Neuron (in vitro differentiated cells): ENCODE results near the gene SAMD13.

Source experiments
- H2AFZ ChIP-seq: one replicate; pipeline ENCODE4 v1.6.1; 2013; ENCODE audit warnings: low read depth, mild to moderate bottlenecking, inconsistent platforms, low read length, moderate library complexity
- H3K27me3 ChIP-seq: one replicate; pipeline ENCODE4 v1.6.1; 2013; ENCODE audit warnings: low read length; ENCODE audit not compliant: insufficient read depth
- H3K36me3 ChIP-seq: one replicate; pipeline ENCODE4 v1.6.1; 2013; ENCODE audit warnings: low read length; ENCODE audit not compliant: insufficient read depth
- H3K4me1 ChIP-seq: one replicate; pipeline ENCODE4 v1.6.1; 2013; ENCODE audit warnings: low read length; ENCODE audit not compliant: insufficient read depth
- H3K4me3 ChIP-seq: 2 replicates; pipeline ENCODE4 v1.5.1; 2013; ENCODE audit warnings: mild to moderate bottlenecking, low read length, moderate library complexity
- H3K9me3 ChIP-seq: one replicate; pipeline ENCODE4 v1.6.1; 2013; ENCODE audit warnings: low read length

SAMD13 gene

DNA sequence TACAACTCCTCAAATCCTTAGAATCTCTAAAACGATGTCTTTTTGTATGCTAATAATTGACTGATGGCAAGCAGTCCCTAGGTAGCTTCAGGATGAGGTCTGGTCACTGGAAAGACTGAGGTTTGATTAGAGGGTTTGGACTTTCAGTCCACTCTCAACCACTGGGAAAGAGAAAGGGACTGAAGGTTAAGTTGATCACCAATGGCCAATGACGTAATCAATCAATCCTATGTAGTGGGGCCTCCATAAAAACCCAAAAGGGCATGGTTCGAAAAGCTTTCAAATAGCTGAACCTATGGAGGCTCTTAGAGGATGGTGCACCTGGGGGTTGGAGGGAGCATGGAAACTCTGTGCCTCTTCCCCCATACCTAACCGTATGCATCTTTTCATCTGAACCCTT is 57.2 kb downstream of the SAMD13 start:
- Histone ChIP-seq H3K4me1 (no peaks in the 10 kb centered on the region), H2AFZ (no peak overlapping the region), H3K27me3 (no peaks in the 10 kb centered on the region), H3K4me3 (no peak overlapping the region), H3K36me3 (no peaks in the 10 kb centered on the region), H3K9me3 (no peaks in the 10 kb centered on the region)

DNA sequence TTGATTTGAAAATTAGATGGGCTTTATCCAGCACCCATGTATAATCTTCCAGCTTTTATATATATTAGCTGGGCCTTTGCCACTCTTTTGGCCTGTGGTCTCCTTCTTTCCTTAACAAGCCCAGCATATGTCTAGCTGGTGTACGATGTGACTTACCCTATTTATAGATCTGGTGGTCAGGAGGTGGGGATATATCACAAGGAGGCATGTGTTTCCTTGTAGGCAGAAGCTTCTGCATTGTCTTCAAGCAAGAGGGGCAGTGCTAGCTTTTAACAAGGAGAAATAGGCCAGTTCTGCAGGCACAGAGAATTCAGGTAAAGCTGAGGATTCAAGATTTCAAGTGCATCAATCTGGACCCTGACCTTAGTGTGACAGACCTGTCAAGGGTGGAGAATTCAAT is 58.8 kb downstream of the SAMD13 start:
- Histone ChIP-seq H3K27me3 (no peaks in the 10 kb centered on the region), H3K4me3 (no peak overlapping the region), H3K4me1 (no peaks in the 10 kb centered on the region), H3K36me3 (no peaks in the 10 kb centered on the region), H3K9me3 (no peaks in the 10 kb centered on the region), H2AFZ (no peak overlapping the region)

DNA sequence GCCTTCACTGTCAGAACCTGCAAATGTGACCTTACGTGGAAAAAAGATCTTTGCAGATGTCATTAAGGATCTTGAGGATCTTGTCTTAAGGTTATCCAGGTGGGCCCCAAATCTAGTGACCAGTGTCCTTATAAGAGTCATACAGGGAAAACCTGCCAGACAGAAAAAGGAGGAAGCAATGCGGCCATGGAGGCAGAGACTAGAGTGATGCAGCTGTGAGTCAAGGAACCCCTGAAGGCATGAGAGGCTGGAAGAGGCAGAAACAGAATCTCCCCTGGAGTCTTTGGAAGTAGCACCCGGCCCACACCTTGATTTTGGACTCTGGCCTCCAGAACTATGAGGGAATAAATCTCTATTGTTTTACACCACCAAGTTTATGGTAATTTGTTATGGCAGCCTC is 60.3 kb downstream of the SAMD13 start:
- no peaks in the 10 kb centered on the region for H3K27me3 ChIP-seq
- no peak overlapping the region for H2AFZ ChIP-seq
- no peak overlapping the region for H3K4me3 ChIP-seq
- peaks cover 5% of the 10 kb centered on the region for H3K4me1 ChIP-seq
- no peaks in the 10 kb centered on the region for H3K36me3 ChIP-seq
- no peaks in the 10 kb centered on the region for H3K9me3 ChIP-seq

DNA sequence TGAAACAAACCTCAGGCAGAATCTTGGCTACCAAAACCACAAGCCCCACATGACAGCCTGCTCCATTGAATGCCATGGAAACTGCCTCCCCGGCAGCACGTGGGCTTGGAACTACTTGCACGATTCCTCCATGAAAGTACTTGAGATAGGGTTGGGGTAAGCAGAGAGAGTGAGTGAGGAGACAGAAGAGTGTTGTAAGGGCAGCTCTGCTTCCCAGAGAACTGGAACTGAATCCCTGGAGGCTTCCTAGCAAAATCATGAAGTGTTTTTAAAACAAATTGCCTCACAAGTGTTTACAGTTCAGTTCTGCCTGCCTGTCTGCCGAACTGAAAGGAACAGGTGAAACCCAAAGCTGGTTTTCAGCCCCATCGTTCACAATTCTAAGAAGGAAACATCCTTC is 61.5 kb downstream of the SAMD13 start:
- H3K9me3 ChIP-seq, result no peaks in the 10 kb centered on the region
- H3K4me1 ChIP-seq, result peaks cover 5% of the 10 kb centered on the region
- H3K4me3 ChIP-seq, result no peak overlapping the region
- no peaks in the 10 kb centered on the region for H3K36me3 ChIP-seq
- no peak overlapping the region for H2AFZ ChIP-seq
- H3K27me3 ChIP-seq, result no peaks in the 10 kb centered on the region

- no peak overlapping the region for H2AFZ ChIP-seq
Observed at GRCh38 chr1:84363622-84364021, 62.1 kb downstream of the SAMD13 start.

GRCh38 chr1:84365225-84366221 is 64.0 kb downstream of the SAMD13 start:
- H3K9me3 ChIP-seq, result no peaks in the 10 kb centered on the region
- H3K36me3 ChIP-seq, result no peaks in the 10 kb centered on the region
- no peaks in the 10 kb centered on the region for H3K27me3 ChIP-seq
- no peak overlapping the region for H3K4me3 ChIP-seq
- H3K4me1 ChIP-seq, result peaks cover 15% of the 10 kb centered on the region
- H2AFZ ChIP-seq, result no peak overlapping the region

More at GRCh38 chr1:84363622-84364021, 62.1 kb downstream of the SAMD13 start:
- peaks cover 5% of the 10 kb centered on the region for H3K4me1 ChIP-seq
- no peaks in the 10 kb centered on the region for H3K36me3 ChIP-seq
- H3K27me3 ChIP-seq, result no peaks in the 10 kb centered on the region
- H3K4me3 ChIP-seq, result no peak overlapping the region
- H3K9me3 ChIP-seq, result no peaks in the 10 kb centered on the region

- H3K9me3 ChIP-seq, result no peaks in the 10 kb centered on the region
- peaks cover 16% of the 10 kb centered on the region for H3K4me1 ChIP-seq
- no peak overlapping the region for H2AFZ ChIP-seq
- no peaks in the 10 kb centered on the region for H3K36me3 ChIP-seq
- H3K4me3 ChIP-seq, result no peak overlapping the region
- H3K27me3 ChIP-seq, result no peaks in the 10 kb centered on the region
Observed at GRCh38 chr1:84366786-84367185, 65.3 kb downstream of the SAMD13 start.

DNA sequence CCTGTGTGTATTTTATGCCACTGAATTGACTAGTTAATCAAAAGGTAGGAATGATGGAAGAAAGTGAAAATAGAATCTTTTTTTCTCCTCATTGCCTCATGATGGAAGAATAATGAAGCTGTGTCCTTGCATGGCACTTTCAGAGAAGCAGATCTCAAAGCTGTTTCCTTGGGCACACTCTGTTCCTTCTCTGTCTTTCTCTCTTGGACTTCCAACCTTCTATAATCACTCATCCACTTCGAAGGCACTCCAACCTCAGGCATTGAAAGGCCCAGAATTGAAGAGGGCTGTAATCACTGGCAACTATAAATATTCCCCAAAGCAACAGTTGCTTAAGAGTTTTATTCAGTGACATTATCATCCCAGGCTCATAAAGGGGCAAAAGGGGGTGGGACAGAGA is 65.7 kb downstream of the SAMD13 start:
- H2AFZ ChIP-seq, result no peak overlapping the region
- H3K4me3 ChIP-seq, result no peak overlapping the region
- H3K27me3 ChIP-seq, result no peaks in the 10 kb centered on the region
- H3K36me3 ChIP-seq, result no peaks in the 10 kb centered on the region
- H3K9me3 ChIP-seq, result no peaks in the 10 kb centered on the region
- H3K4me1 ChIP-seq, result peaks cover 16% of the 10 kb centered on the region

- H3K36me3 ChIP-seq, result no peaks in the 10 kb centered on the region
- H3K9me3 ChIP-seq, result no peaks in the 10 kb centered on the region
- H3K27me3 ChIP-seq, result no peaks in the 10 kb centered on the region
- peaks cover 16% of the 10 kb centered on the region for H3K4me1 ChIP-seq
- no peak overlapping the region for H3K4me3 ChIP-seq
- no peak overlapping the region for H2AFZ ChIP-seq
Observed at GRCh38 chr1:84368441-84368840, 66.9 kb downstream of the SAMD13 start.

DNA sequence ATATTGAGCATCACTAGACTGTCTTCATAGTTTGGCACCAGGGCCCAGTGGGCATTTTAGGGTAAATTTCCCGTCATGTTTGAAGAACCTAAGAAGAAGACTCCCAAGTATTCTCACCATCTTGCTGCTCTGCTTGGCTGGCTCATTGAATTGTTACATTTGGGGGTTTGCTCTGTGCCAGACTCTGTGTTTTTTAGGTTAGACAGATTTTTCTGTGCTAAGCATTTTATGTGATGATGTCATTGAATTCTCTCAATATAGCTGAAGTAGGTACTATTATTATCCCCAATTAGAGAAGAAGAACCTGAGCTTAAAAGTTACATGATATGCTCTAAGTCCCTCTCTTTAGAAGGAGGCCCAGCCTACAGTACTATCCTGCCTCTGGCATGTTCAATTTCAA is 68.8 kb downstream of the SAMD13 start:
- no peaks in the 10 kb centered on the region for H3K36me3 ChIP-seq
- no peak overlapping the region for H2AFZ ChIP-seq
- no peaks in the 10 kb centered on the region for H3K27me3 ChIP-seq
- peaks cover 16% of the 10 kb centered on the region for H3K4me1 ChIP-seq
- H3K4me3 ChIP-seq, result no peak overlapping the region
- no peaks in the 10 kb centered on the region for H3K9me3 ChIP-seq

GRCh38 chr1:84370831-84371394 is 69.4 kb downstream of the SAMD13 start:
- Histone ChIP-seq H3K27me3 (no peaks in the 10 kb centered on the region), H3K4me3 (no peak overlapping the region), H3K36me3 (no peaks in the 10 kb centered on the region), H3K9me3 (no peaks in the 10 kb centered on the region), H2AFZ (no peak overlapping the region), H3K4me1 (peaks cover 13% of the 10 kb centered on the region)

DNA sequence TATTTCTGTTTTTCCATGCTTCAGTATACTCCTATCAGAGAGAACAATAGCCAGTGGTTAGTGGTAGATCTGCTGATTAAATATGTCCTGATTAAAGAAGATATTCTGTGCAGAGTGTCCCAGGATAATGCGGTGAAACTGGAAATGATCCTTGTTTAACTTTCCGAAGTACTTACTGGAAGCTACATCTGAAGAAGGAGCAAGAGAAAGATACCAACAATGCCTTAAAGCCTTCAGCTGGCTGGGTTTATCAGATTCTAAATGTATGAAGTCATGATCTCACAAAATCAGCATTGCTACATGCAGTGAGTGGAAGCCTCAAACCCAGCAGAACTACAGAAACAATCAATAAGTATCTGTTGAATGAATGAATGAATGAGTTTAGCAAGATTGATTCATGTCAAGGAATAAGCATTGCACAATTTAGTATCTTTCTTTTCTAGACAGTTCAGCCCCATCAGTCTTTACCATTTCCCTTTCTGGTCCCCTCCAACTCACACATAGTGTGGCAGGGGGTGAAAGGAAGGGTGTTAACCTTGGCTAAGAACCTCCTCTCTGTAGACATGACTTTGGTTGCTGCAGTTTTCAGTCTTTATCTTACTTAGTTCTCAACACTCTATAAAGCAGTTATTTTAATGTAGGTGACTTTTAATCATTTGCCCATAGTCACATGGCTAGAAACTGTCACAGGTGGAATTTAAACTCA is 72.1 kb downstream of the SAMD13 start:
- Histone ChIP-seq H3K4me1 (peaks cover 11% of the 10 kb centered on the region), H3K9me3 (no peaks in the 10 kb centered on the region), H3K4me3 (no peak overlapping the region), H2AFZ (no peak overlapping the region), H3K27me3 (no peaks in the 10 kb centered on the region), H3K36me3 (no peaks in the 10 kb centered on the region)
